GDM1 (cell line): ENCODE results near the gene ARHGAP19.
"Not testable (repeated sequence)": the region's sequence is repeated elsewhere in the genome, so short reads cannot be mapped to it uniquely, and the experiment has no call there.

Experiments
- DNase-seq: peaks from one replicate; lab custom pipeline; 2025; lab: John Stamatoyannopoulos, UW

ARHGAP19 gene

GRCh38 chr10:97321032-97321803, 28.8 kb upstream of the ARHGAP19 start:
- no peak for DNase-seq

GRCh38 chr10:97320480-97321031, 28.1 kb upstream of the ARHGAP19 start:
- DNase-seq: no peak

- peak; percentile 30 for DNase-seq
Measured at GRCh38 chr10:97319671-97320479, 27.4 kb upstream of the ARHGAP19 start.

GRCh38 chr10:97318772-97319651, 26.6 kb upstream of the ARHGAP19 start, which contains the start of gene FRAT1:
FRAT1 (plus strand) TSS chr10:97319271; CDS start chr10:97319454, 183 bp downstream.
- DNase-seq: peak; percentile 83

DNA sequence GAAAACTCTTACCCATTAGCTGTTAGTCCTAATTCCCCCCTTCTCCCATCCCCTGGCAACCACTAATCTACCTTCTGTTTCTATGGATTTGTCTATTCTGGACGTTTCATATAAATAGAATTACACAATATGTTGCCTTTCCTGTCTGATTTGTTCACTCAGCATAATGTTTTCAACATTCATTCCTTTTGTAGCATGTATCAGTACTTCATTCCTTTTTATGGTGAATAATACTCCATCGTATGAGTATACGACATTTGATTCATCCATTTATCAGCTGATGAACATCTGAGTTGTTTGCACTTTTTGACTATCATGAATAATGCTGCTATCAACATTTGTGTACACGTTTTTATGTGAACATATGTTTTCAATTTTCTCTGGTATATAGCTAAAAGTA, 22.2 kb upstream of the ARHGAP19 start:
- DNase-seq: no peak

GRCh38 chr10:97312897-97313296, 20.5 kb upstream of the ARHGAP19 start:
- DNase-seq: no peak

DNA sequence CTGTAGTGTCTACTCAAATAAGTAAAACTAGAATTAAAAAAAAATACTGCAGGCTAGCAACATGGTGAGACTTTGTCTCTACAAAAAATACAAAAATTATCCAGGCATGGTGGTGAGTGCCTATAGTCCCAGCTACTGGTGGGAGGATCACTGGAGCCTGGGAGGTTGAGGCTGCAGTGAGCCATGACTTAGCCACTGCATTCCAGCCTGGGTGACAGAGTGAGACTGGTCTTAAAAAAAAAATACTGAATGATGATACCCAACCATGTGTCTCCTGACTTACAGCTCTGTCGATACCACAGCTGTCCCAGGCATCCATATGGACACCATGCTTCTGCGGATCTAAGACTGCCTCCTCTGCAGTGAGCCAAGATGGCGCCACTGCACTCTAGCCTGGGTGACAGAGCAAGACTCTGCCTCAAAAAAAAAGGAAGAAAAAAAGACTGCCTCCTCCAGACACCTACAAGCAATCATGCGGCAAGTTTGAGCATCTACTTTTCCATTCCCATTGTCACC, 18.7 kb upstream of the ARHGAP19 start:
- DNase-seq: no peak

- DNase-seq: no peak
Measured at GRCh38 chr10:97307866-97308780, 15.7 kb upstream of the ARHGAP19 start.

DNA sequence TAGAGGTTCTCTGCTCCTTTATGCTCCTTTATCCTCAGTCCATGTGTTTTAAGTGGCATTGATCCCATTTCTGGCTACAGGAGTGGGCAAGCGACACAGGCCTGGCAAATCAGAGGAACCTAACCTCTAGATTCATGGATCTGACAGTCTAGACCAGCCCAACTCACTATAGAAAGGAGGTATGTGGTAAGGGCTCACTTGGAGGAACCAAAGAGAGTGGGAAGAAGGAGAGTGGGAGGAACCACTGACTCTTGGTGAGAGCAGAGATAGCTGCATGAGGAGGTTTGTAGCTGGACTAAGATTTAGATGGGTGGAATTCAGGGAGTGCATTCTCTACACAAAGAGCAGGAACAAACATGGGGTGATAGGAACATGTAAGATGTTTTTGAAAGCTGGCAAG, 15.0 kb upstream of the ARHGAP19 start:
- DNase-seq: no peak

DNA sequence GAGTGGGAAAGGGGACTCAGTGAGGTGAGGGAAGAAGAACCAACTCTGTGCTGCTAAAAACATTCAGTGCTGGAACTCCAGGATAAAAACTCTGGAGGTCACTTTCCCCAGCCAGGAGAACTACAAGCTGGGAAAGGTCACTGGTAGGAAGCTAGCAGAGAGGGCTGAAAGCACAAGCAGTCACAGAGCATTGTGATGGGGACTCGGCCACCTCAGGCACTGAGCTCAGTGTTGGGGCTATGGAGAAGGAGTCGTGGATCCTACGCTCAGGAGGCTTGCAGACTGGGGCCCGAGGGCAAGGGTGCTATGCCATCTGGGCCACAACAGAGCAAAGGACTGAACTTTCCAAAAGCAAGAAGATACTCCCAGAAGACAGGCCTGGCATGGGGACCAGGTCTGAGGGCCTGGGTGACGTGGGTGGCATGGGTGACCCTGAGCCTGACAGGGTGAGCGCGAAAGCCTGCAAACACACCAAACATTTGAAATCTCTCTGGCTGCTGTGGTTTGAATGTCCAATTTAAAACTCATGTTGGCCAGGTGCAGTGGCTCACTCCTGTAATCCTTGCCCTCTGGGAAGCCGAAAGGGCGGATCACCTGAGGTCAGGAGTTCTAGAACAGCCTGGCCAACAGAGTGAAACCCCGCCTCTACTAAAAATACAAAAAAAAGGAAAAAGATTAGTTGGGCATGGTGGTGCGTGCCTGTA, 9.8 kb upstream of the ARHGAP19 start:
- DNase-seq: no peak

DNA sequence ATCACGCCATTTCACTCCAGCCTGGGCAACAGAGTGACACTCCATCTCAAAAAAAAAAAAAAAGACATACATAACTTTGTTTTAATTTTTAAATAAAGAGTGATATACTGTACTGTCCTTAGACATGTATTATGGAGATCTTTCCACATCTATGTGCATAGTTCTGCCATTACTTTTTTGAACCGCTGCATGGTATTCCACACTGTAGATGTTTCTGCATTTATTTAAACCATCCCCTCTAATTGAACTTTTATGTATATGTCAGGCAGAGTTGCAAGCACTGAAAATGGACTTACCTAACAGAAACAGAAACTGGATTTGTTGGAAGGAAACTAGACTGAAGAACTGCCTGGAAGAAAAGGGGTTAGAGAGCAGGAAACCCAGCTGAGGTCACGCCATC, 8.5 kb upstream of the ARHGAP19 start:
- DNase-seq: no peak

GRCh38 chr10:97298223-97298571, 5.8 kb upstream of the ARHGAP19 start:
- no peak for DNase-seq

- DNase-seq: no peak
Measured at GRCh38 chr10:97297556-97298222, 5.3 kb upstream of the ARHGAP19 start.

GRCh38 chr10:97292862-97293198, 393 bp upstream of the ARHGAP19 start:
- no peak for DNase-seq

- DNase-seq: no peak
Measured at GRCh38 chr10:97291357-97292096, 910 bp downstream of the ARHGAP19 start.

DNA sequence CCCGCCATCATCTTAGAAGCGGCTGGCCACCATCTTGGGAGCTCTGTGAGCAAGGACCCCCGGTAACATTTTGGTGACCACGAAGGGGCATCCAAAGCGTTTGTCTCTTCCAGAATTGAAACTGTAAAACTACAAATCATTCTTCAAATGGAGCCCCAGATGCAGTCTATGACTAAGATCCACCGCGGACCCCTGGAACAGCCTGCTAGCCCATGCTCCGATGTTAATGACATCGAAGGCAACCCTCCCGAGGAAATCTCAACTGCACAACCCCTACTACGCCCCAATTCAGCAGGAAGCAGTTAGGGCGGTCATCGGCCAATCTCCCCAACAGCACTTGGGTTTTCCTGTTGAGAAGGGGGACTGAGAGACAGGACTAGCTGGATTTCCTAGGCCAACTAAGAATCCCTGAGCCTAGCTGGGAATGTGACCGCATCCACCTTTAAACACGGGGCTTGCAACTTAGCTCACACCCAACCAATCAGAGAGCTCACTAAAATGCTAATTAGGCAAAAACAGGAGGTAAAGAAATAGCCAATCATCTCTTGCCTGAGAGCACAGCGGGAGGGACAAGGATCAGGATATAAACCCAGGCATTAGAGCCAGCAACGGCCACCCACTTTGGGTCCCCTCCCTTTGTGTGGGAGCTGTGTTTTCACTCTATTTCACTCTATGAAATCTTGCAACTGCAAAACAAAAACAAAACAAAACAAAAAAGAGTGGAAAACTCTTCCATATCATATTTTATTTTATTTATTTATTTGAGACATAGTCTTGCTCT, 1.7 kb downstream of the ARHGAP19 start:
- DNase-seq: not testable (repeated sequence)

GRCh38 chr10:97290076-97290475, 2.4 kb downstream of the ARHGAP19 start:
- not testable (repeated sequence) for DNase-seq

- DNase-seq: no peak
Measured at GRCh38 chr10:97280783-97281182, 11.7 kb downstream of the ARHGAP19 start.
